ENCODE data around the gene NHLH1. TPM values are rescaled to one million over a fixed set of nuclear protein-coding genes. Genes with fewer than 3 reads are reported as not detected.

NHLH1 gene
- total and polyA plus RNA-seq, 2 of the 4 experiments (the other 2 are of a cell fraction), result 0.14 TPM; not detected in 1

- WGBS, 2 experiments (ENCODE audit: extremely low coverage in 2 of 2, insufficient read length in 1 of 2), result no CpG with 5 or more reads among the region's 4 CpGs
- DNase-seq (no peak), ATAC-seq (ENCODE audit: low read depth) (no peak)
- no peak overlapping the region for H3K14ac ChIP-seq (replicated peaks; ENCODE audit: low read depth, low read length)
- no peak overlapping the region for H3K27ac ChIP-seq (ENCODE audit: insufficient read depth, low read length)
- H3K4ac ChIP-seq (ENCODE audit: low read depth, low read length), result no peak overlapping the region
- H2BK5ac ChIP-seq (ENCODE audit: low read depth, low read length, poor library complexity, severe bottlenecking), result no peak overlapping the region
- H2BK15ac ChIP-seq (ENCODE audit: low read depth, low read length), result no peak overlapping the region
- H3K9me3 ChIP-seq (ENCODE audit: control insufficient read depth, insufficient read depth, low read length), result no peaks in the 10 kb centered on the region
- no peak overlapping the region for H3K56ac ChIP-seq (ENCODE audit: extremely low read depth, insufficient read depth, low read length)
- BruUV-seq (replicated peaks), result no TSS peak
- H3K4me2 ChIP-seq (ENCODE audit: low read depth, low read length), result no peak overlapping the region
- intact Hi-C loops (cut with micrococcal nuclease), result no loop called here
- H3K27me3 ChIP-seq (ENCODE audit: control insufficient read depth, insufficient read depth, low read length), result no peaks in the 10 kb centered on the region
- TF ChIP-seq ELK1 (IDR thresholded peaks at IDR 0.05; ENCODE audit: borderline replicate concordance, low read depth, low read length) (no peak), USF2 (IDR thresholded peaks at IDR 0.05; ENCODE audit: low read depth, low read length) (no peak), MAFK (IDR thresholded peaks at IDR 0.05; ENCODE audit: low read depth, low read length) (no peak), CEBPB (IDR thresholded peaks at IDR 0.05; ENCODE audit: low read depth, low read length) (no peak)
- H2AK5ac ChIP-seq (ENCODE audit: low read depth, low read length), result no peak overlapping the region
- H3K23ac ChIP-seq (ENCODE audit: low read depth, low read length), result no peak overlapping the region
- H2AK9ac ChIP-seq (replicated peaks; ENCODE audit: low read depth, low read length, poor library complexity), result no peak overlapping the region
- peaks cover 5 to 34% of the 10 kb centered on the region in 2 experiments for H3K79me1 ChIP-seq (ENCODE audit: low read depth in 1 of 2, low read length in 2 of 2)
- H3K9ac ChIP-seq (ENCODE audit: low read depth, low read length), result no peak overlapping the region
- no peak overlapping the region for H4K91ac ChIP-seq (ENCODE audit: insufficient read depth, low read depth, low read length)
- no peak overlapping the region for H2BK120ac ChIP-seq (ENCODE audit: low read depth, low read length)
- H4K20me1 ChIP-seq (ENCODE audit: insufficient read depth, low read length), result peaks cover 40% of the 10 kb centered on the region
- no peaks in the 10 kb centered on the region; the same call in 1 of the 2 replicates for H3K9me1 ChIP-seq (ENCODE audit: insufficient read depth, low read length)
- H2AFZ ChIP-seq (replicated peaks; ENCODE audit: low read length, poor library complexity), result no peak overlapping the region
- no peak overlapping the region for H3K18ac ChIP-seq (ENCODE audit: low read depth, low read length)
- ChIA-PET CTCF (no interaction called here), POLR2A (ENCODE audit: unreplicated experiment) (no interaction called here)
- no peak overlapping the region for H4K8ac ChIP-seq (ENCODE audit: low read depth in 2 of 2, low read length in 2 of 2)
- dilution Hi-C loops (cut with HindIII; ENCODE audit: low sequenced_read_pairs, unreplicated experiment), result no loop called here
- H2BK20ac ChIP-seq (ENCODE audit: low read depth, low read length), result no peak overlapping the region
- no peak overlapping the region for H3K4me3 ChIP-seq (ENCODE audit: insufficient read depth, low read depth, low read length)
- H3K4me1 ChIP-seq (ENCODE audit: control insufficient read depth, insufficient read depth, low read length), result no peaks in the 10 kb centered on the region; the same call in 1 of the 2 replicates
- in situ Hi-C loops (cut with MboI; ENCODE audit: low sequenced_read_pairs), result no loop called here
- H3K36me3 ChIP-seq (ENCODE audit: control insufficient read depth, insufficient read depth, low read length), result peaks cover 52% of the 10 kb centered on the region
- H4K5ac ChIP-seq (ENCODE audit: low read depth, low read length), result no peak overlapping the region
These were observed 41.6 kb upstream of the NHLH1 start for GRCh38 chr1:160325252-160325651.
